LNCaP clone FGC (cell line): ENCODE measurements around the gene DNAAF9.

Experiments used
- DNase-seq: peaks from one replicate; pipeline ENCODE4 v3.0.0-alpha.2; 2011; ENCODE audit warnings: low read depth
- H3K4me3 ChIP-seq: 2 replicates; pipeline ENCODE4 v1.5.1; 2011; ENCODE audit warnings: mild to moderate bottlenecking, low read depth, low read length, control low read depth
- CTCF ChIP-seq: IDR thresholded peaks from 2 replicates; pipeline ENCODE4 v1.5.1; 2012; ENCODE audit warnings: mild to moderate bottlenecking; ENCODE audit not compliant: control insufficient read depth, insufficient read depth; ENCODE audit errors: extremely low read depth

DNAAF9 gene

GRCh38 chr20:3396492-3396891 is 11.0 kb downstream of the DNAAF9 start:
- TF ChIP-seq CTCF: no peak
- no peak for DNase-seq
- no peak overlapping the region for H3K4me3 ChIP-seq

DNA sequence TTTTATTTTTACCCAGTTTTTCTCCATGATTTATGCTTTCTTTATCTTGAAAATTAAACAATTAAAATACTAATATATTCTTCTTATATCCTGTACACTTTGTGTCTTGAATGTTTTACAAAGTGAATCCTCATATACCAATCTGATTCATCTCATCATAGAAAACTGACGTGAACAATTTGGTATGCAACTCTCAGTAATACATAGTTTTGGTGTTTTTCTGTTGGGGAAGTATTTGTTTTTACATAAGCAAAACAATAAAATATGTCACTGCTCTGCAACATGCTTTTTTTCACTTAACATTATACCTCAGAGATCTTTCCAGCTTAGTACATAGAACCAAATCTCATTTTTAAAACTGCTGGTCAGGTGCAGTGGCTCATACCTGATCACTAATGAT is 14.7 kb downstream of the DNAAF9 start:
- no peak overlapping the region for H3K4me3 ChIP-seq
- DNase-seq: no peak
- no peak for TF ChIP-seq CTCF

GRCh38 chr20:3390759-3391425 is 16.6 kb downstream of the DNAAF9 start:
- no peak for TF ChIP-seq CTCF
- H3K4me3 ChIP-seq: no peak overlapping the region
- no peak for DNase-seq

DNA sequence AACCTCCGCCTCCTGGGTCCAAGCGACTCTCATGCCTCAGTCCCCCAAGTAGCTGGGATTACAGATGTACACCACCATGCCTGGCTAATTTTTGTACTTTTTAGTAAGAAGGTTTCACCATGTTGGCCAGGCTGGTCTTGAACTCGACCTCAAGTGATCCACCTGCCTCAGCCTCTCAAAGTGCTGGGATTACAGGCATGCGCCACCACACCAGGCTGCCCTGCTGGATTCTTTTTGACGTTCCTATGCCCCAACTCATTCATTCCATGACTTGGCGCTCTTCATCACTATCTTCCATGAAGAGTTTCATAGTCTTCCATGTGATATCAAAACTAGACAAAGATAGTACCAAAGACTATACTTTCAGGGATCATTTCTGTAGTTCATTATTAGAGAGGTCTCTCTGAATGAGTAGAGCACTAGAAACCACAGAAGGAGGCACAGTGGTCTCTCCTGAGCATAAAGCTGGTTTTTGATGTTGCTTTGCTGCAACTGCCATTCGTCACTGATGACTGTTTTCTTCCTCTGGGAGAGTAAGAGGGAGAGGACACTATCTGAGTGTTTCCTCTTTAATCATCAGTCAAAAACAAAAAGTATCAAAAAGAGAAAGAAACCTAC is 23.5 kb downstream of the DNAAF9 start:
- no peak for DNase-seq
- no peak for TF ChIP-seq CTCF
- no peak overlapping the region for H3K4me3 ChIP-seq

GRCh38 chr20:3382836-3383235 is 24.6 kb downstream of the DNAAF9 start:
- DNase-seq: no peak
- no peak overlapping the region for H3K4me3 ChIP-seq
- TF ChIP-seq CTCF: no peak

DNA sequence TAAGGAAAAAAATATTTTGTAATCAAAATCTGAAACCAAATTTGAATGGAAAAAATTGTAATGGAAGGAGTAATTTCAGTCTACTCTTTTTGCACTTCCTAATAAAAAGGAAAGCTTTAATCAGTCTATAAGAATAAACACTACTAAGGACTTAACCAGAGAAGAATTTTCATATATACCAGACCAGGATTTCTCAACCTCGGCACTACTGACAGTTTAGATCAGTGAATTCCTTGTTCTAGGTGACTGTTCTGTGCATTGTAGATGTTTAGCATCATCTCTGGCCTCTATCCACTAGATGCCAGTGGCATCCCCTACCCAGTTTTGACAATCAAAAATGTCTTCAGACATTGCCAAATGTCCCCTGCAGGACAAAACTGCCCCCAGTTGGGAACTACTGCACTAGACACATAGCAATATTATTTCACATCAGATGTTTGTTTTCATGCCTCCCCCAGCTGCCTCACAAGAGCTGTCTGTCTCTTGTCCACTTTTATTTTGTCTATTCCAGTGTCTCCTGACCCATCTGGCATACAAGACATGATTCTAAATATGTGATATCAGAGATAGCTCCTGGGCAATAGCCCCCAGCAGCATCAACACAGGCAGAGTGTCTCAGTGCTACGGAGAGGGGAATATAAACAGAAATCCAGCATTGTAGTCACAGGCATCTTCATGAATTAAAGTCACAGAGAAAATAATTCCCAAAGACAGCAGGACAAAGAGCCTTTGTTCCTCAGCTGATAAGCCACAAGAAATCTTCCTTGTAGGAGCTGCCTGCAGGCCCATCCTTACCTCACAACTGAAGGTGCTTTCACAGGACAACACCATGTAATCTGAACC is 27.0 kb downstream of the DNAAF9 start:
- no peak for TF ChIP-seq CTCF
- DNase-seq: no peak
- H3K4me3 ChIP-seq: no peak overlapping the region
